NB4 (cell line): Measurements from ENCODE around the gene RAB12.
A peak's percentile ranks its signal among the peaks of the same experiment; 100 is the strongest.
"Not testable (repeated sequence)": the region's sequence is repeated elsewhere in the genome, so short reads cannot be mapped to it uniquely, and the experiment has no call there.

Source experiments
- DNase-seq: peaks from one replicate; pipeline ENCODE4 v3.0.0; 2010; ENCODE audit warnings: low read depth
- H3K4me3 ChIP-seq: one replicate; pipeline ENCODE4 v1.5.1; 2011; ENCODE audit warnings: mild to moderate bottlenecking, low read depth, low read length, moderate library complexity
- CTCF ChIP-seq: IDR thresholded peaks from one replicate; pipeline ENCODE4 v1.5.1; 2012; ENCODE audit warnings: low read depth, low read length
- MAX ChIP-seq: IDR thresholded peaks from 2 replicates; pipeline ENCODE4 v1.6.1; 2011; ENCODE audit warnings: low read depth, low read length
- MYC ChIP-seq: IDR thresholded peaks from 2 replicates; pipeline ENCODE4 v1.6.1; 2011; ENCODE audit warnings: low read depth, low read length
- POLR2A ChIP-seq: IDR thresholded peaks from 2 replicates; pipeline ENCODE4 v1.6.1; 2011; ENCODE audit warnings: mild to moderate bottlenecking; ENCODE audit not compliant: insufficient read length; ENCODE audit errors: extremely low read depth

Gene RAB12

GRCh38 chr18:8571399-8571798, 37.8 kb upstream of the RAB12 start:
- no peak for DNase-seq
- no peak for TF ChIP-seq MYC
- TF ChIP-seq CTCF, result no peak
- TF ChIP-seq MAX, result no peak
- TF ChIP-seq POLR2A, result no peak
- H3K4me3 ChIP-seq, result no peak overlapping the region

- not testable (repeated sequence) for DNase-seq, H3K4me3 ChIP-seq
Measured at GRCh38 chr18:8573766-8574165, 35.5 kb upstream of the RAB12 start.

- no peak for TF ChIP-seq MAX
- no peak for TF ChIP-seq CTCF
- TF ChIP-seq MYC, result no peak
- TF ChIP-seq POLR2A, result no peak
Measured at GRCh38 chr18:8584798-8585197, 24.4 kb upstream of the RAB12 start.

GRCh38 chr18:8586941-8587340, 22.3 kb upstream of the RAB12 start:
- no peak for DNase-seq
- TF ChIP-seq MYC (no peak), CTCF (no peak), MAX (no peak), POLR2A (no peak)
- H3K4me3 ChIP-seq, result no peak overlapping the region

More at GRCh38 chr18:8584798-8585197, 24.4 kb upstream of the RAB12 start:
- H3K4me3 ChIP-seq, result no peak overlapping the region
- DNase-seq, result no peak

GRCh38 chr18:8595445-8595844, 13.8 kb upstream of the RAB12 start:
- H3K4me3 ChIP-seq, result no peak overlapping the region
- no peak for DNase-seq
- no peak for TF ChIP-seq MYC
- TF ChIP-seq MAX, result no peak
- no peak for TF ChIP-seq POLR2A
- no peak for TF ChIP-seq CTCF

GRCh38 chr18:8601277-8602032, 7.8 kb upstream of the RAB12 start:
- no peak overlapping the region for H3K4me3 ChIP-seq
- TF ChIP-seq POLR2A, result no peak
- TF ChIP-seq MYC, result no peak
- no peak for TF ChIP-seq MAX
- TF ChIP-seq CTCF, result no peak
- peak; percentile 66 for DNase-seq
